ENCODE data around the gene RBM33.

DNA sequence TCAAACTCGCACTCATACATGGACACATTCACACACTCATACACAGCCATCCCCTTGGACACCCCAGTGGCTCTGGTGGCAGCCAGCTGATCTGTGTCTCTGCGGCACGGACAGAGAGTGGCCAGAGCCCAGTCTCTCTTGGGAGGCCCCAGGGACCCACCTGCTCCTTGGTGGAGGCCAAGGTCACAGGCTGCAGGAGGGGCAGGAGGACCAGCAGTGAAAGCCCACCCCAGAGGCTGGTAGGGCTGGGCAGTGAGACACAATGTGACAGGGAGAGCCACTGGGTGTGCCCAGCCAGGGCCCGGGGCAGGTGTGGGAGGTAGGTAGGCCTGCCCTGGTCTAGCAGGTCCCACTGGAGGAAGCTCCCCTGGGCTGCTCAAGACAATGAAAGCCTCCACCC, 149.3 kb downstream of the RBM33 start:
- TF ChIP-seq POLR2AphosphoS5 (IDR thresholded peaks at IDR 0.05; ENCODE audit: low read depth, low read length) = no peak
- TF ChIP-seq, protein P1, sequence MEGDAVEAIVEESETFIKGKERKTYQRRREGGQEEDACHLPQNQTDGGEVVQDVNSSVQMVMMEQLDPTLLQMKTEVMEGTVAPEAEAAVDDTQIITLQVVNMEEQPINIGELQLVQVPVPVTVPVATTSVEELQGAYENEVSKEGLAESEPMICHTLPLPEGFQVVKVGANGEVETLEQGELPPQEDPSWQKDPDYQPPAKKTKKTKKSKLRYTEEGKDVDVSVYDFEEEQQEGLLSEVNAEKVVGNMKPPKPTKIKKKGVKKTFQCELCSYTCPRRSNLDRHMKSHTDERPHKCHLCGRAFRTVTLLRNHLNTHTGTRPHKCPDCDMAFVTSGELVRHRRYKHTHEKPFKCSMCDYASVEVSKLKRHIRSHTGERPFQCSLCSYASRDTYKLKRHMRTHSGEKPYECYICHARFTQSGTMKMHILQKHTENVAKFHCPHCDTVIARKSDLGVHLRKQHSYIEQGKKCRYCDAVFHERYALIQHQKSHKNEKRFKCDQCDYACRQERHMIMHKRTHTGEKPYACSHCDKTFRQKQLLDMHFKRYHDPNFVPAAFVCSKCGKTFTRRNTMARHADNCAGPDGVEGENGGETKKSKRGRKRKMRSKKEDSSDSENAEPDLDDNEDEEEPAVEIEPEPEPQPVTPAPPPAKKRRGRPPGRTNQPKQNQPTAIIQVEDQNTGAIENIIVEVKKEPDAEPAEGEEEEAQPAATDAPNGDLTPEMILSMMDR (IDR thresholded peaks at IDR 0.05) = no peak
